HUES48 (cell line): Measurements from ENCODE around the gene PRKAG2.
A peak's percentile ranks its signal among the peaks of the same experiment; 100 is the strongest.

Source experiments
- H3K27ac ChIP-seq: one replicate; pipeline ENCODE4 v1.7.0; 2013; ENCODE audit warnings: low read depth, low read length, inconsistent platforms
- H3K27me3 ChIP-seq: 2 replicates; pipeline ENCODE4 v1.6.1; 2013; ENCODE audit warnings: mild to moderate bottlenecking, low read length; ENCODE audit not compliant: control insufficient read depth, insufficient read depth
- H3K36me3 ChIP-seq: 2 replicates; pipeline ENCODE4 v1.6.1; 2013; ENCODE audit warnings: low read length; ENCODE audit not compliant: control insufficient read depth, insufficient read depth
- H3K4me1 ChIP-seq: 2 replicates; pipeline ENCODE4 v1.6.1; 2013; ENCODE audit warnings: mild to moderate bottlenecking, low read length; ENCODE audit not compliant: control insufficient read depth, insufficient read depth
- H3K4me3 ChIP-seq: 2 replicates; pipeline ENCODE4 v1.5.1; 2013; ENCODE audit warnings: mild to moderate bottlenecking, low read depth, low read length
- H3K9ac ChIP-seq: 2 replicates; pipeline ENCODE4 v1.6.1; 2013; ENCODE audit warnings: mild to moderate bottlenecking, low read depth, low read length, moderate library complexity
- H3K9me3 ChIP-seq: 2 replicates; pipeline ENCODE4 v1.6.1; 2013; ENCODE audit warnings: low read length; ENCODE audit not compliant: control insufficient read depth, insufficient read depth

PRKAG2 gene

DNA sequence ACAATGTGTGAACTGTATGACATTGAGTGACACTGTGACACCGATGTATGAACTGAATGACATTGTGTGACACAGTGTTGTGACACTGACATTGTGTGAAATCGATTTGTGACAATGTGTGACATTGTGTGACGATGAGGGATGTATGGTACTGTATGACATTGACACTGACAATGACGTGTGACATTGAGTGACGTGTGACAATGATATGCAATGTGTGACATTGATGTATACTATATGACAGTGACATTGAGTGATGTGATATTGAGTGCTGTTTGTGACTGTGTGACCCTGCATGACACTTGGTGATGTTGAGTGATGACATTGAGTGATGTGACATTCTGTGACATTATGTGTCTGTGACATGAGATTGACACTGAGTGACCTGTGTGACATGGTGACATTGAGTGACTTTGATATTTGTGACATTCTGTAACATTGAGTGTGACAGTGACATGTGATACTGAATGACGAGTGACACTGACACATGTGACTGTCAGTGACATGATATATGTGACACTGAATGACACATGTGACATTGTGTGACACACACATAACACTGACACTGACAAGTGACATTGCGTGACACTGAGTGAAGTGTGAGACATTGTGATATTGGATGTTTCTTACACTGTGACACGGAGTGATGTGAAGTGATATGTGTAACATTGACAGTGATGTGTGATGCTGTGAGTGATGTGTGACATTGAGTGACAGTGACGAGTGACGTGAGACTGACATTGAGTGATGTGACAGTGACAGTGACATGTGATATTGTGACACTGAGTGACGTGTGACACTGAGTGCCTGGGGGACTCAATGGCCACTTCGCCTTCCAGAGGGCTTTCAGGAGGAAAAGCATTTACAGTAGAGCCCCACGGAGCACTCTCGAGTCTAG, 167.5 kb downstream of the PRKAG2 start:
- no peaks in the 10 kb centered on the region for H3K9me3 ChIP-seq
- 0 out of 2 replicates have a peak, but pooled peaks cover 3% of the 10 kb centered on the region for H3K4me1 ChIP-seq
- H3K27me3 ChIP-seq: peaks cover 5% of the 10 kb centered on the region; the same call in 1 of the 2 replicates
- no peak overlapping the region for H3K27ac ChIP-seq
- H3K36me3 ChIP-seq: no peaks in the 10 kb centered on the region
- no peak overlapping the region for H3K4me3 ChIP-seq
- H3K9ac ChIP-seq: no peak overlapping the region

DNA sequence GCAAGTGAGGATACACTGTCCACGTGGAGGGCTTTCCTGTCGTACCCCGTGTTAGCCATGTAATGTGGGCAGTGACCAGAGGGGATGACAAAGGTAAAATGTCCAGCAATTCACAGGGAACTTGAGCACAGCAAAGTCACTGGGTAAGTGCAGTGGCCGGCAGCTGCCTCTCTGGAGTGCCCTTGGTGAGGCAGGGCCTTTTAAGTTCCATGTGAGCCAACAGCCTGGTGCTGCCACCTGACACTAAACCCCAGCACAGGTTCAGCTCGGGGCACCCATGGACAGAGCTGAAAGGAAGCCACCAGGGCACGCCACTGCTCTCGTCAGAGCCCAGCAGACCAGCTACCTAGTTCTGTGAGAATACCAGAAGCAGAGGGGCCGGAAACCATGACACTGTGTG, 168.3 kb downstream of the PRKAG2 start:
- Histone ChIP-seq H3K9me3 (no peaks in the 10 kb centered on the region), H3K4me1 (0 out of 2 replicates have a peak, but pooled peaks cover 3% of the 10 kb centered on the region), H3K36me3 (no peaks in the 10 kb centered on the region), H3K27ac (no peak overlapping the region), H3K9ac (no peak overlapping the region), H3K4me3 (no peak overlapping the region), H3K27me3 (peaks cover 5% of the 10 kb centered on the region; the same call in 1 of the 2 replicates)

DNA sequence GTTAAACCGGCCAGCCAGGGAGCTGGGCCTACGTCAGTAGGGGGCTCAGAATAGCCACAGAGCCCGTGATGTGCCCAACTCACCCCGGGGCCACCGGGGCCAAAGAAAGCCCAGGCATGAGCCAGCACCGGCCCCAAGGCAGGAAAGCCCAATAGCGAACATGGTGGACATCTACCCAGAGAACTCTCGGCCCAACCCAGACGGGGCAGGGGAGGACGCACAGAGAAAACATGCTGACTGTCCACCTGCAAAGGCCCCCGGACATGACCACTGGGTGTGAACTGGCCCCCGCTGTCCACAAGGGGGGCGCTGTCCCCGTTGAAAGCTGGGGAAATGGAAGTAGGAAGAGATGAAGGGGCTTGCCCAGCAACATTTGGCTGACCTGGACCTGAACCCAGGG, 169.2 kb downstream of the PRKAG2 start:
- Histone ChIP-seq H3K27ac (no peak overlapping the region), H3K36me3 (no peaks in the 10 kb centered on the region), H3K4me1 (0 out of 2 replicates have a peak, but pooled peaks cover 3% of the 10 kb centered on the region), H3K27me3 (peaks cover 5% of the 10 kb centered on the region; the same call in 1 of the 2 replicates), H3K9ac (no peak overlapping the region), H3K9me3 (no peaks in the 10 kb centered on the region), H3K4me3 (no peak overlapping the region)

GRCh38 chr7:151707105-151707469, 169.8 kb downstream of the PRKAG2 start:
- H3K4me3 ChIP-seq: no peak overlapping the region
- no peak overlapping the region for H3K27ac ChIP-seq
- H3K36me3 ChIP-seq: no peaks in the 10 kb centered on the region
- H3K4me1 ChIP-seq: 0 out of 2 replicates have a peak, but pooled peaks cover 3% of the 10 kb centered on the region
- peaks cover 5% of the 10 kb centered on the region; the same call in 1 of the 2 replicates for H3K27me3 ChIP-seq
- no peak overlapping the region for H3K9ac ChIP-seq
- no peaks in the 10 kb centered on the region for H3K9me3 ChIP-seq

DNA sequence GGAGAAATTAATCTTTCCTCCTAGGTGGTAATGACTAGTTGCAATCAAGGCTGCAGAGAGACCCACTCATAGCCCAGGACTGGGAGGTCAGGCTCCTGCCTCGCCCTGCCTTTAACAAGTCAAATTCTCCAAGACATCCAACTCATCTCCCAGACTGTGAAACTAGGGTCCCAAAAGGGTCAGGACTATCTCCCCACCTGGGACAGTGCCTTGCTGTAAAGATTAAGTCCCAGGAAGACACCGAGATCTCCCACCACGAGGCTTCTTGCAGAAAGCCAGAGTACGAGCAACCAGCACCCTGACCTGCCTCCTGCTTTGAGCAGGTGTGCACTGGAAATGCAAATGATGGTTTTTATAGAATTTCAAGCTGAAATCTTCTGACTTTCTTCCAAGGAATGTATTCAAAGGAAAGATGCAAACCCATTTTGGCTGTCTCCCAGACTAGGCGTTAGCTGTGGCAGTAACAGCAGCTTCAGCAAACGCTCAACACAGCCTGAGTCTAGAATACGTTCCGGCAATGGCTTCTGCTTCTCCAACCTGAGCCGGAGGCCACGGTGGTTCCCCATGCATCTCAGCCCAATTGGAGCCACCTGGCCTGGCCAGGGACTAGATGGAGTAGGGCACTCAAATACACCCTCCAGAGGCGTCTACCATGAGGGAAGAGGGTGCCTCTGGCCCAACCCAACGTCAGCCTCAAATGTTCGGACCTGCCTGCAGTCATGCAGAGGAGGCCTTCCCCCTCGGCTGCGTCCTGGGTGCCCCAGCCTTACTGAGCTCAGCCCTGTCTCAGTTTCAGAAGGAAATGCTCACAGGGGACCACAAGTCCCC, 170.4 kb downstream of the PRKAG2 start:
- H3K9ac ChIP-seq: no peak overlapping the region
- no peak overlapping the region for H3K27ac ChIP-seq
- no peaks in the 10 kb centered on the region for H3K9me3 ChIP-seq
- 0 out of 2 replicates have a peak, but pooled peaks cover 3% of the 10 kb centered on the region for H3K4me1 ChIP-seq
- peaks cover 5% of the 10 kb centered on the region; the same call in 1 of the 2 replicates for H3K27me3 ChIP-seq
- H3K4me3 ChIP-seq: no peak overlapping the region
- no peaks in the 10 kb centered on the region for H3K36me3 ChIP-seq

DNA sequence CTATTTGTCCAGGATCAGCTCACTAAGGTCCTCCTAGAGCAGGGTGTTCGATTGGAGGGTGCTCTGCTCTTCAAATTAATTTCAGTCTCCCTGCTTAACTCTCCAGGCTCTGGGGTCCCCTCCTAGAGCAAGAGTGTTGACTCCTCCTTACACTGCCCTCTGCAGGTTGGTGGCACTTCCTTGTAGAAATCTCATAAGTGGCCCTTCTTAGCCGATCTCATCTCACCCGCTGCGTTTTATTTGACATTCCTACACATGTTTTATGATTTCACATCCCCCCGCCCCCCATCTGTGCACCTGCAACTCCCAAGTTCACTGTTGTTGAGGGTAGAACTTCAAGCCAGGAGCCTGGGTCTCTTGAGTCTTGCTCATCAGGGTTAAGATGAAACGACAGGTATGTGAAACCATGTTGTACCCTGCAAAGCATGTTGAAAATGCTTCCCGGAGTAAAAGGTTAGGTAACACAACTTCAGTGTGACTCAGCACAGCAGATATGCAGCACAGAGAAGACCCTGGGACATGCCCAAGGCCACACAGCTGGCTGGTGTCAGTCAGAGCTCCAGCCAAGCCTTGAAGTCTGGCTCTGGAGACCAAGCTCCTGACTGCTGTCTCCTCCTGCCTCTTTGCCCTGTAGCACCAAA, 171.2 kb downstream of the PRKAG2 start:
- Histone ChIP-seq H3K27me3 (peaks cover 5% of the 10 kb centered on the region; the same call in 1 of the 2 replicates), H3K9me3 (no peaks in the 10 kb centered on the region), H3K4me1 (0 out of 2 replicates have a peak, but pooled peaks cover 3% of the 10 kb centered on the region), H3K36me3 (no peaks in the 10 kb centered on the region), H3K9ac (no peak overlapping the region), H3K27ac (no peak overlapping the region), H3K4me3 (peak overlapping the region; percentile 11; the same call in 1 of the 2 replicates)

DNA sequence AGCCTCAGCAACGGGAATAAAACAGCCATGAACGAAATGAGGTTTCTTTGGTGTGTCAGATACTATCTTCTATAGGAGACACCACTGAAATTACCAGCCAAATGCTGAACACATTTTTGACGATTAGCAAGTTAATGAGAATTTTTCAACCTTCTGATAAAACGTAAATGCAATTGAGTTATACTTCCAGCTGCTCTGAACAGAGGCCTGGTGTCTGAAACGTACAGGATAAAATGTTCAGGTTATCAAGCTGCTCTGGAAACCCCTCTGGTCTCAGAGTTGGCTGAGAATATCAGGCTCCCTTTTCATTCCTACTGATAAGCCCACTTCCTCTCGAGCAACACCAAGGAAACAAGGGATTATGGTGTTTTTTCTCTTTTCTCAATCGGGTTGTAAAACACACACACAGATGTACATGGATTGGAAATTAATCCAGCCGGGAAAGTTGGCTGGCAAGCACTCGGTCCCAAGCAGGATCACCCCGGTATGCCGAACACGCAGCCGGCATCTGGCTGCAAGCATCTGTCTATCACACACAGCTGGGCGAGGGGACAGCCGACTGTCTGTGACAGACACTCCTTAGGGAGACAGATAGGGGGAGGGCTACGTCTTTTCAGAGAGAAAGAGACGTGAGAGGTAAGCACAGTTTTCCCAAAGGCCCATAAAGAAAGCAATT, 171.8 kb downstream of the PRKAG2 start:
- Histone ChIP-seq H3K4me3 (peak overlapping the region; percentile 11; the same call in 1 of the 2 replicates), H3K4me1 (0 out of 2 replicates have a peak, but pooled peaks cover 3% of the 10 kb centered on the region), H3K36me3 (no peaks in the 10 kb centered on the region), H3K9me3 (no peaks in the 10 kb centered on the region), H3K9ac (no peak overlapping the region), H3K27me3 (peaks cover 5% of the 10 kb centered on the region; the same call in 1 of the 2 replicates), H3K27ac (no peak overlapping the region)

GRCh38 chr7:151704299-151704959, 172.5 kb downstream of the PRKAG2 start:
- H3K9ac ChIP-seq: no peak overlapping the region
- 0 out of 2 replicates have a peak, but pooled peaks cover 3% of the 10 kb centered on the region for H3K4me1 ChIP-seq
- H3K36me3 ChIP-seq: no peaks in the 10 kb centered on the region
- peaks cover 5% of the 10 kb centered on the region; the same call in 1 of the 2 replicates for H3K27me3 ChIP-seq
- no peaks in the 10 kb centered on the region for H3K9me3 ChIP-seq
- H3K4me3 ChIP-seq: no peak overlapping the region
- no peak overlapping the region for H3K27ac ChIP-seq

- Histone ChIP-seq H3K27ac (no peak overlapping the region), H3K4me1 (0 out of 2 replicates have a peak, but pooled peaks cover 3% of the 10 kb centered on the region), H3K36me3 (no peaks in the 10 kb centered on the region), H3K27me3 (peaks cover 5% of the 10 kb centered on the region; the same call in 1 of the 2 replicates), H3K9me3 (no peaks in the 10 kb centered on the region), H3K9ac (no peak overlapping the region), H3K4me3 (no peak overlapping the region)
These were observed 174.0 kb downstream of the PRKAG2 start for GRCh38 chr7:151702961-151703360.
